Adrenal gland (tissue), 5 donors: Measurements from ENCODE around the gene BZW2.

Experiments
- POLR2A ChIP-seq, 2 donors: fragments of 450-650 bp; IDR thresholded peaks; one replicate each; pipeline ENCODE4 v1.6.1; 2017; ENCODE audit warnings: antibody characterized with exemption in 2 of 2, mild to moderate bottlenecking in 2 of 2, moderate library complexity in 1 of 2
- TF ChIP-seq, protein P1 (sequence below), 6 experiments: fragments of 450-650 bp in 4 of 6; fragments of 200-600 bp in 2 of 6; sonication (generic) in 1 of 6; IDR thresholded peaks; 1 replicate in 5 of 6; 2 replicates in 1 of 6; pipeline versions ENCODE4 v1.5.1 to v1.8.0; 2016 to 2021; ENCODE audit warnings: antibody characterized with exemption in 6 of 6, mild to moderate bottlenecking in 2 of 6, moderate library complexity in 1 of 6
- donor health status: DM: no; HTN: no; CAD: no.

DNA sequence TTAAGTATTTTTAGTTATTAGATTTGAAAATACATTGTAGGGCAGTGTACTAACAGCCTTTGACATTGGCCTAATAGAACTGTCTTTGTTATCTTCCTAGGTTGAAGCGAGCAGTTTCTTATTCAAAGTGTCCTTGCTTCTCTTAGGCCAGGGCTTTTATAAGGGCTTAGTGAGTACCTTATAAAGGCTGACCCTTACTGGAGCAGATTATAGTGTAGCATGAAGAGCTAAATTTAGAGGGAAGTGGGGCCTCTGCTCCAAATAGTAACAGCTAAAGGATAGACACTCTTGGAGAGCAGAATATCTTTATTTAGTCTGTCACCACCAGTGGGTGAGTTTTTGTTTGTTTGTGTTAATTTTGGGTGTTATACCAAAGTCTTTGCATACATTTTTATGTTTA, 15.9 kb downstream of the BZW2 start:
- TF ChIP-seq, protein P1, sequence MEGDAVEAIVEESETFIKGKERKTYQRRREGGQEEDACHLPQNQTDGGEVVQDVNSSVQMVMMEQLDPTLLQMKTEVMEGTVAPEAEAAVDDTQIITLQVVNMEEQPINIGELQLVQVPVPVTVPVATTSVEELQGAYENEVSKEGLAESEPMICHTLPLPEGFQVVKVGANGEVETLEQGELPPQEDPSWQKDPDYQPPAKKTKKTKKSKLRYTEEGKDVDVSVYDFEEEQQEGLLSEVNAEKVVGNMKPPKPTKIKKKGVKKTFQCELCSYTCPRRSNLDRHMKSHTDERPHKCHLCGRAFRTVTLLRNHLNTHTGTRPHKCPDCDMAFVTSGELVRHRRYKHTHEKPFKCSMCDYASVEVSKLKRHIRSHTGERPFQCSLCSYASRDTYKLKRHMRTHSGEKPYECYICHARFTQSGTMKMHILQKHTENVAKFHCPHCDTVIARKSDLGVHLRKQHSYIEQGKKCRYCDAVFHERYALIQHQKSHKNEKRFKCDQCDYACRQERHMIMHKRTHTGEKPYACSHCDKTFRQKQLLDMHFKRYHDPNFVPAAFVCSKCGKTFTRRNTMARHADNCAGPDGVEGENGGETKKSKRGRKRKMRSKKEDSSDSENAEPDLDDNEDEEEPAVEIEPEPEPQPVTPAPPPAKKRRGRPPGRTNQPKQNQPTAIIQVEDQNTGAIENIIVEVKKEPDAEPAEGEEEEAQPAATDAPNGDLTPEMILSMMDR (IDR thresholded peaks at IDR 0.05) = no peak
- no peak for TF ChIP-seq POLR2A (IDR thresholded peaks at IDR 0.05)
